Tibial nerve (tissue), 4 donors: ENCODE measurements around the gene ZNF280D. TPM values are rescaled to one million over a fixed set of nuclear protein-coding genes. Genes with fewer than 3 reads are reported as not detected.
A peak's percentile ranks its signal among the peaks of the same experiment; 100 is the strongest.

Experiments
- DNase-seq, 2 donors: peaks; one replicate each; pipeline ENCODE4 v3.0.0-alpha.2; 2019; ENCODE audit warnings: low spot score in 2 of 2
- H3K27ac ChIP-seq, 4 donors: fragments of 200-600 bp; sonication (generic) in 3 of 4; one replicate each; pipeline ENCODE4 v1.5.1; 2017 to 2019; ENCODE audit warnings: mild to moderate bottlenecking in 1 of 4
- H3K27me3 ChIP-seq, 2 donors: fragments of 200-600 bp; sonication (generic) in 1 of 2; one replicate each; pipeline versions ENCODE4 v1.5.1 to v1.6.0; 2017 to 2019
- H3K36me3 ChIP-seq, 3 donors: fragments of 200-600 bp; sonication (generic); one replicate each; pipeline ENCODE4 v1.5.1; 2018 to 2019
- H3K4me1 ChIP-seq, 4 donors: fragments of 200-600 bp; sonication (generic) in 3 of 4; one replicate each; pipeline ENCODE4 v1.5.1; 2017 to 2019
- H3K4me3 ChIP-seq, 4 donors: fragments of 200-600 bp; sonication (generic) in 3 of 4; one replicate each; pipeline ENCODE4 v1.5.1; 2017 to 2019; ENCODE audit warnings: mild to moderate bottlenecking in 1 of 4, moderate library complexity in 1 of 4
- H3K9me3 ChIP-seq, 4 donors: fragments of 200-600 bp; sonication (generic) in 3 of 4; one replicate each; pipeline ENCODE4 v1.5.1; 2017 to 2019
- EP300 ChIP-seq, 2 donors: sonication (generic); formaldehyde crosslinking; IDR thresholded peaks; one replicate each; pipeline ENCODE4 v1.6.1; 2017; ENCODE audit warnings: antibody characterized with exemption in 2 of 2, mild to moderate bottlenecking in 1 of 2
- POLR2A ChIP-seq, 2 donors: fragments of 450-650 bp; IDR thresholded peaks; one replicate each; pipeline ENCODE4 v1.6.1; 2017; ENCODE audit warnings: antibody characterized with exemption in 2 of 2, mild to moderate bottlenecking in 2 of 2, moderate library complexity in 2 of 2
- WGBS, 2 donors: methylation state at CpG; one replicate each; pipeline ENCODE4 v1.1.5; 2018; 5-methylcytosine and 5-hydroxymethylcytosine counted together
- total RNA-seq, 4 donors: library from RNA; depleted of rRNA; stranded (reverse); fragments of >200 nt; gene quantifications; one replicate each; pipeline ENCODE4 v1.1.0, GENCODE V29; 2016
- TF ChIP-seq, protein P1 (sequence below), 5 experiments: fragments of 200-600 bp in 3 of 5; fragments of 450-650 bp in 2 of 5; sonication (generic) in 3 of 5; IDR thresholded peaks; one replicate each; pipeline ENCODE4 v1.5.1; 2016 to 2019; ENCODE audit warnings: antibody characterized with exemption in 5 of 5, mild to moderate bottlenecking in 3 of 5, moderate library complexity in 2 of 5

Gene ZNF280D
- total RNA-seq, 4 donors from 2014 or later = 60.6 to 107 (median 75.2) TPM

DNA sequence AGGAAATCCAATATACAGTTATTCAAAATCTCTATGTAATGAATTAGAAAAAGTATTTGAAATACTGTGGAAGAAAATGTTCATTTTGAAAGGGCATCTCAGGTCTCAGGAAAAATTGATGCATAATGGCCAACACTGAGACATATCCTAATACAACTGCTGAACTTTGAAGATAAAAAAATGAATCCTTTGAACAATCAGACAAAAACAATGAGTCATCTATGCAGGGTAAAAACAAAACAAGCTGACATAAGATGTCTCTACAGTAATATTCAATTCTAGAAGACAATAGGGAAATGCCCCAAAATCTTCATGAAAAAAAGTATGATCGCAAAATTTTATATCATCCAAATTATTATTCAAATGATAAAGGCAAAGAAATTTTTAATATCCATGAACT lies 34.0 kb upstream of the ZNF280D start:
- Histone ChIP-seq H3K27me3 (no peaks in the 10 kb centered on the region), H3K4me3 (no peak overlapping the region), H3K27ac (no peak overlapping the region), H3K4me1 (peaks cover 0 to 27% (median 0%) of the 10 kb centered on the region in 4 donors), H3K36me3 (no peaks in the 10 kb centered on the region), H3K9me3 (no peaks in the 10 kb centered on the region)
- no peak for DNase-seq
- TF ChIP-seq POLR2A (IDR thresholded peaks at IDR 0.05) (no peak), EP300 (IDR thresholded peaks at IDR 0.05) (no peak)
- TF ChIP-seq, protein P1, sequence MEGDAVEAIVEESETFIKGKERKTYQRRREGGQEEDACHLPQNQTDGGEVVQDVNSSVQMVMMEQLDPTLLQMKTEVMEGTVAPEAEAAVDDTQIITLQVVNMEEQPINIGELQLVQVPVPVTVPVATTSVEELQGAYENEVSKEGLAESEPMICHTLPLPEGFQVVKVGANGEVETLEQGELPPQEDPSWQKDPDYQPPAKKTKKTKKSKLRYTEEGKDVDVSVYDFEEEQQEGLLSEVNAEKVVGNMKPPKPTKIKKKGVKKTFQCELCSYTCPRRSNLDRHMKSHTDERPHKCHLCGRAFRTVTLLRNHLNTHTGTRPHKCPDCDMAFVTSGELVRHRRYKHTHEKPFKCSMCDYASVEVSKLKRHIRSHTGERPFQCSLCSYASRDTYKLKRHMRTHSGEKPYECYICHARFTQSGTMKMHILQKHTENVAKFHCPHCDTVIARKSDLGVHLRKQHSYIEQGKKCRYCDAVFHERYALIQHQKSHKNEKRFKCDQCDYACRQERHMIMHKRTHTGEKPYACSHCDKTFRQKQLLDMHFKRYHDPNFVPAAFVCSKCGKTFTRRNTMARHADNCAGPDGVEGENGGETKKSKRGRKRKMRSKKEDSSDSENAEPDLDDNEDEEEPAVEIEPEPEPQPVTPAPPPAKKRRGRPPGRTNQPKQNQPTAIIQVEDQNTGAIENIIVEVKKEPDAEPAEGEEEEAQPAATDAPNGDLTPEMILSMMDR (IDR thresholded peaks at IDR 0.05) = no peak
- 93 to 94% methylated on average over 1 of the region's 1 CpG for WGBS, 2 donors

GRCh38 chr15:56765251-56765650 lies 31.9 kb upstream of the ZNF280D start:
- no peak for TF ChIP-seq EP300 (IDR thresholded peaks at IDR 0.05)
- TF ChIP-seq POLR2A (IDR thresholded peaks at IDR 0.05) = no peak
- TF ChIP-seq, protein P1 (IDR thresholded peaks at IDR 0.05) = no peak
- no peak for DNase-seq
- H3K4me3 ChIP-seq = no peak overlapping the region
- no peaks in the 10 kb centered on the region for H3K36me3 ChIP-seq
- H3K27me3 ChIP-seq = no peaks in the 10 kb centered on the region
- H3K27ac ChIP-seq = no peak overlapping the region
- no peaks in the 10 kb centered on the region for H3K9me3 ChIP-seq
- peaks cover 0 to 27% (median 0%) of the 10 kb centered on the region in 4 donors for H3K4me1 ChIP-seq

- H3K4me1 ChIP-seq = peaks cover 0 to 27% (median 0%) of the 10 kb centered on the region in 4 donors
- DNase-seq = no peak
- no peaks in the 10 kb centered on the region for H3K27me3 ChIP-seq
- WGBS, 2 donors = 56 to 72% methylated on average over 1 of the region's 1 CpG
- H3K9me3 ChIP-seq = no peaks in the 10 kb centered on the region
- H3K36me3 ChIP-seq = no peaks in the 10 kb centered on the region
- TF ChIP-seq EP300 (IDR thresholded peaks at IDR 0.05) (no peak), POLR2A (IDR thresholded peaks at IDR 0.05) (no peak)
- TF ChIP-seq, protein P1 (IDR thresholded peaks at IDR 0.05) = no peak
- H3K4me3 ChIP-seq = no peak overlapping the region
- H3K27ac ChIP-seq = peak overlapping the region in 2 of 4 donors; percentile 3 to 26
Measured at GRCh38 chr15:56763141-56763895, 30.0 kb upstream of the ZNF280D start.

GRCh38 chr15:56760186-56760585 lies 26.9 kb upstream of the ZNF280D start:
- Histone ChIP-seq H3K4me1 (peaks cover 0 to 23% (median 0%) of the 10 kb centered on the region in 4 donors), H3K4me3 (no peak overlapping the region), H3K9me3 (no peaks in the 10 kb centered on the region), H3K36me3 (no peaks in the 10 kb centered on the region), H3K27ac (no peak overlapping the region), H3K27me3 (no peaks in the 10 kb centered on the region)
- no peak for DNase-seq
- TF ChIP-seq POLR2A (IDR thresholded peaks at IDR 0.05) (no peak), EP300 (IDR thresholded peaks at IDR 0.05) (no peak)
- TF ChIP-seq, protein P1 (IDR thresholded peaks at IDR 0.05) = no peak

- no peaks in the 10 kb centered on the region for H3K27me3 ChIP-seq
- whole genome bisulfite sequencing, 2 donors = 82 to 83% methylated on average over 4 to 5 of the region's 5 CpGs
- H3K36me3 ChIP-seq = no peaks in the 10 kb centered on the region
- H3K9me3 ChIP-seq = no peaks in the 10 kb centered on the region
- no peak overlapping the region for H3K4me3 ChIP-seq
- no peak for TF ChIP-seq POLR2A (IDR thresholded peaks at IDR 0.05)
- TF ChIP-seq, protein P1 (IDR thresholded peaks at IDR 0.05) = no peak
- no peak for TF ChIP-seq EP300 (IDR thresholded peaks at IDR 0.05)
- no peak overlapping the region for H3K27ac ChIP-seq
- H3K4me1 ChIP-seq = peaks cover 0 to 16% (median 0%) of the 10 kb centered on the region in 4 donors
- peak; percentile 33 to 63 for DNase-seq
Measured at GRCh38 chr15:56759450-56759845, 26.1 kb upstream of the ZNF280D start.
